ENCODE measurements around the gene IGSF5.

Gene IGSF5

GRCh38 chr21:39822042-39822441, 77.1 kb downstream of the IGSF5 start:
- no peak for DNase-seq (ENCODE audit: low read depth)

GRCh38 chr21:39825250-39825649, 80.3 kb downstream of the IGSF5 start:
- no peak for DNase-seq (ENCODE audit: low read depth)

GRCh38 chr21:39834543-39834942, 89.6 kb downstream of the IGSF5 start:
- no peak for DNase-seq (ENCODE audit: low read depth)

GRCh38 chr21:39837861-39838359, 92.9 kb downstream of the IGSF5 start:
- DNase-seq (ENCODE audit: low read depth), result no peak

GRCh38 chr21:39840373-39841097, 95.6 kb downstream of the IGSF5 start:
- no peak for DNase-seq (ENCODE audit: low read depth)

- DNase-seq (ENCODE audit: low read depth), result no peak
These were observed 97.9 kb downstream of the IGSF5 start for GRCh38 chr21:39842741-39843459.

- no peak for DNase-seq (ENCODE audit: low read depth)
These were observed 98.5 kb downstream of the IGSF5 start for GRCh38 chr21:39843483-39843882.

GRCh38 chr21:39843916-39844315, 98.9 kb downstream of the IGSF5 start:
- no peak for DNase-seq (ENCODE audit: low read depth)

GRCh38 chr21:39845571-39846130, 100.7 kb downstream of the IGSF5 start:
- no peak for DNase-seq (ENCODE audit: low read depth)

GRCh38 chr21:39847877-39848276, 102.9 kb downstream of the IGSF5 start:
- no peak for DNase-seq (ENCODE audit: low read depth)

GRCh38 chr21:39849014-39849655, 104.2 kb downstream of the IGSF5 start:
- DNase-seq (ENCODE audit: low read depth), result no peak

- DNase-seq (ENCODE audit: low read depth), result no peak
These were observed 105.3 kb downstream of the IGSF5 start for GRCh38 chr21:39850333-39850732.

- no peak for DNase-seq (ENCODE audit: low read depth)
These were observed 106.1 kb downstream of the IGSF5 start for GRCh38 chr21:39851002-39851618.
